ENCODE data around the gene RPS27A.
"Not testable (repeated sequence)": the region's sequence is repeated elsewhere in the genome, so short reads cannot be mapped to it uniquely, and the experiment has no call there.

RPS27A gene

GRCh38 chr2:55259586-55259985 lies 27.1 kb downstream of the RPS27A start:
- not testable (repeated sequence) for H2BK15ac ChIP-seq (replicated peaks; ENCODE audit: low read depth); H3K27ac ChIP-seq (ENCODE audit: low read depth, low read length); DNase-seq; H3K18ac ChIP-seq (ENCODE audit: low read length); H4K5ac ChIP-seq (ENCODE audit: low read length); H3K79me2 ChIP-seq (ENCODE audit: control insufficient read depth, insufficient read depth, low read length); H3K36me3 ChIP-seq (ENCODE audit: control insufficient read depth, insufficient read depth, low read length); H3K4ac ChIP-seq (ENCODE audit: low read depth, low read length); H3K4me2 ChIP-seq (ENCODE audit: low read length); H2AK5ac ChIP-seq (ENCODE audit: low read length); H3K27me3 ChIP-seq (ENCODE audit: insufficient read depth, low read length, poor library complexity); H4K8ac ChIP-seq (ENCODE audit: low read depth, low read length); H3K9ac ChIP-seq (ENCODE audit: low read length); H3K79me1 ChIP-seq (ENCODE audit: low read length); H3K4me3 ChIP-seq (ENCODE audit: low read length); H2BK5ac ChIP-seq (ENCODE audit: low read length); H3K4me1 ChIP-seq (ENCODE audit: control insufficient read depth, low read depth, low read length); H3K23ac ChIP-seq (ENCODE audit: low read length); H3K56ac ChIP-seq (ENCODE audit: low read length); H2BK120ac ChIP-seq (ENCODE audit: low read depth, low read length)
- no CpG with 5 or more reads among the region's 3 CpGs for WGBS (ENCODE audit: extremely low coverage, insufficient coverage, low lambda C conversion rate)

GRCh38 chr2:55268288-55268906 lies 35.9 kb downstream of the RPS27A start:
- H3K27ac ChIP-seq (ENCODE audit: low read depth, low read length) = peak overlapping the region; percentile 83
- H3K4me1 ChIP-seq (ENCODE audit: control insufficient read depth, low read depth, low read length) = peaks cover 3% of the 10 kb centered on the region
- H3K18ac ChIP-seq (ENCODE audit: low read length) = no peak overlapping the region
- no peaks in the 10 kb centered on the region for H3K27me3 ChIP-seq (ENCODE audit: insufficient read depth, low read length, poor library complexity)
- no peak overlapping the region for H2BK5ac ChIP-seq (ENCODE audit: low read length)
- H3K36me3 ChIP-seq (ENCODE audit: control insufficient read depth, insufficient read depth, low read length) = no peaks in the 10 kb centered on the region
- H3K9ac ChIP-seq (ENCODE audit: low read length) = peak overlapping the region; percentile 99
- no peak overlapping the region for H3K23ac ChIP-seq (ENCODE audit: low read length)
- peak overlapping the region; percentile 17 for H3K4ac ChIP-seq (ENCODE audit: low read depth, low read length)
- peaks cover 5% of the 10 kb centered on the region for H3K79me2 ChIP-seq (ENCODE audit: control insufficient read depth, insufficient read depth, low read length)
- H4K8ac ChIP-seq (ENCODE audit: low read depth, low read length) = peak overlapping the region; percentile 96
- DNase-seq = no peak
- peak overlapping the region; percentile 100 for H3K4me3 ChIP-seq (ENCODE audit: low read length)
- H3K79me1 ChIP-seq (ENCODE audit: low read length) = peaks cover 7% of the 10 kb centered on the region
- H2AK5ac ChIP-seq (ENCODE audit: low read length) = no peak overlapping the region
- H3K4me2 ChIP-seq (ENCODE audit: low read length) = peak overlapping the region; percentile 98
- peak overlapping the region; percentile 100 for H3K56ac ChIP-seq (ENCODE audit: low read length)
- no peak overlapping the region for H2BK15ac ChIP-seq (replicated peaks; ENCODE audit: low read depth)
- H4K5ac ChIP-seq (ENCODE audit: low read length) = peak overlapping the region; percentile 97
- no CpG with 5 or more reads among the region's 13 CpGs for WGBS (ENCODE audit: extremely low coverage, insufficient coverage, low lambda C conversion rate)
- no peak overlapping the region for H2BK120ac ChIP-seq (ENCODE audit: low read depth, low read length)

- Histone ChIP-seq H2AK5ac (ENCODE audit: low read length) (no peak within 1 kb of the TSS), H3K56ac (ENCODE audit: low read length) (peak within 1 kb of the TSS; percentile 100), H3K4me3 (ENCODE audit: low read length) (peak within 1 kb of the TSS; percentile 100), H3K18ac (ENCODE audit: low read length) (no peak within 1 kb of the TSS), H2BK15ac (replicated peaks; ENCODE audit: low read depth) (no peak within 1 kb of the TSS), H4K8ac (ENCODE audit: low read depth, low read length) (peak within 1 kb of the TSS; percentile 96), H3K23ac (ENCODE audit: low read length) (peak within 1 kb of the TSS; percentile 94), H3K36me3 (ENCODE audit: control insufficient read depth, insufficient read depth, low read length) (no peaks in the 10 kb centered on the region), H2BK120ac (ENCODE audit: low read depth, low read length) (no peak within 1 kb of the TSS), H3K9ac (ENCODE audit: low read length) (peak within 1 kb of the TSS; percentile 99), H3K79me1 (ENCODE audit: low read length) (peaks cover 7% of the 10 kb centered on the region), H4K5ac (ENCODE audit: low read length) (peak within 1 kb of the TSS; percentile 100), H3K4me1 (ENCODE audit: control insufficient read depth, low read depth, low read length) (peaks cover 3% of the 10 kb centered on the region), H3K4ac (ENCODE audit: low read depth, low read length) (peak within 1 kb of the TSS; percentile 17), H3K4me2 (ENCODE audit: low read length) (peak within 1 kb of the TSS; percentile 98), H3K27ac (ENCODE audit: low read depth, low read length) (peak within 1 kb of the TSS; percentile 83), H3K27me3 (ENCODE audit: insufficient read depth, low read length, poor library complexity) (no peaks in the 10 kb centered on the region), H3K79me2 (ENCODE audit: control insufficient read depth, insufficient read depth, low read length) (peaks cover 5% of the 10 kb centered on the region), H2BK5ac (ENCODE audit: low read length) (no peak within 1 kb of the TSS)
- no CpG with 5 or more reads among the region's 43 CpGs for WGBS (ENCODE audit: extremely low coverage, insufficient coverage, low lambda C conversion rate)
- DNase-seq = peak; percentile 98
Observed at GRCh38 chr2:55268907-55269644, 36.6 kb downstream of the RPS27A start, which contains the start of gene MTIF2. TSS of gene MTIF2 (minus strand) at chr2:55269231. CDS start at chr2:55263858, 5,373 bp downstream.

DNA sequence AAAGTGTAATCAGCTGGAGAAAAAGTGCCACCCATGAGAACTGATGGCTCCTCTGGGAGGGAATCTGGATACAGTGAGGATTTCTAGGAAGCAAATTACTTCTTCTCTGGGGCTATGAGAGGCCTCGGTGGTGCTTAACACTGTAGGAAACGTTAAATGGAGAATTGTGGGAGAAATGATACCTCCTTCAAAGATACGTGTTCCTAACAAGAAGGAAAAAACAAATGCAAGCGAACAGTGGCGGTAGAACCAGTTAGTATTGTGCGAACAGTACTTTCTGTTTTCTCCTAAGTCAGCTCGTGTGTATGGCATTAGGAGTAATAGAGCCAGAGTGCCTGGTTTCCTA lies 37.1 kb downstream of the RPS27A start:
- no peak overlapping the region for H2AK5ac ChIP-seq (ENCODE audit: low read length)
- no peak overlapping the region for H2BK120ac ChIP-seq (ENCODE audit: low read depth, low read length)
- no CpG with 5 or more reads among the region's 7 CpGs for WGBS (ENCODE audit: extremely low coverage, insufficient coverage, low lambda C conversion rate)
- no peaks in the 10 kb centered on the region for H3K27me3 ChIP-seq (ENCODE audit: insufficient read depth, low read length, poor library complexity)
- H3K4me1 ChIP-seq (ENCODE audit: control insufficient read depth, low read depth, low read length) = peaks cover 3% of the 10 kb centered on the region
- no peaks in the 10 kb centered on the region for H3K36me3 ChIP-seq (ENCODE audit: control insufficient read depth, insufficient read depth, low read length)
- H3K79me1 ChIP-seq (ENCODE audit: low read length) = peaks cover 7% of the 10 kb centered on the region
- H3K4me2 ChIP-seq (ENCODE audit: low read length) = peak overlapping the region; percentile 4
- DNase-seq = no peak
- no peak overlapping the region for H3K4me3 ChIP-seq (ENCODE audit: low read length)
- H3K56ac ChIP-seq (ENCODE audit: low read length) = peak overlapping the region; percentile 82
- no peak overlapping the region for H3K23ac ChIP-seq (ENCODE audit: low read length)
- peaks cover 5% of the 10 kb centered on the region for H3K79me2 ChIP-seq (ENCODE audit: control insufficient read depth, insufficient read depth, low read length)
- no peak overlapping the region for H3K18ac ChIP-seq (ENCODE audit: low read length)
- no peak overlapping the region for H3K27ac ChIP-seq (ENCODE audit: low read depth, low read length)
- peak overlapping the region; percentile 100 for H4K5ac ChIP-seq (ENCODE audit: low read length)
- no peak overlapping the region for H4K8ac ChIP-seq (ENCODE audit: low read depth, low read length)
- H2BK15ac ChIP-seq (replicated peaks; ENCODE audit: low read depth) = no peak overlapping the region
- H3K4ac ChIP-seq (ENCODE audit: low read depth, low read length) = no peak overlapping the region
- peak overlapping the region; percentile 46 for H3K9ac ChIP-seq (ENCODE audit: low read length)
- no peak overlapping the region for H2BK5ac ChIP-seq (ENCODE audit: low read length)

GRCh38 chr2:55274346-55274745 lies 41.9 kb downstream of the RPS27A start:
- H3K79me1 ChIP-seq (ENCODE audit: low read length); DNase-seq; H2BK5ac ChIP-seq (ENCODE audit: low read length); H4K5ac ChIP-seq (ENCODE audit: low read length); H3K4me3 ChIP-seq (ENCODE audit: low read length); H3K79me2 ChIP-seq (ENCODE audit: control insufficient read depth, insufficient read depth, low read length); H2BK120ac ChIP-seq (ENCODE audit: low read depth, low read length); H3K4ac ChIP-seq (ENCODE audit: low read depth, low read length); H2AK5ac ChIP-seq (ENCODE audit: low read length); H3K18ac ChIP-seq (ENCODE audit: low read length); H3K56ac ChIP-seq (ENCODE audit: low read length); H2BK15ac ChIP-seq (replicated peaks; ENCODE audit: low read depth); H3K23ac ChIP-seq (ENCODE audit: low read length); H4K8ac ChIP-seq (ENCODE audit: low read depth, low read length); H3K27ac ChIP-seq (ENCODE audit: low read depth, low read length); H3K27me3 ChIP-seq (ENCODE audit: insufficient read depth, low read length, poor library complexity); H3K4me2 ChIP-seq (ENCODE audit: low read length); H3K9ac ChIP-seq (ENCODE audit: low read length); H3K4me1 ChIP-seq (ENCODE audit: control insufficient read depth, low read depth, low read length); H3K36me3 ChIP-seq (ENCODE audit: control insufficient read depth, insufficient read depth, low read length): not testable (repeated sequence)
- WGBS (ENCODE audit: extremely low coverage, insufficient coverage, low lambda C conversion rate) = no CpG with 5 or more reads among the region's 2 CpGs

Measured in mesendoderm (in vitro differentiated cells).